IMR-90 (cell line): Measurements from ENCODE around the gene CA6. TPM values are rescaled to one million over a fixed set of nuclear protein-coding genes. Genes with fewer than 3 reads are reported as not detected.
A peak's percentile ranks its signal among the peaks of the same experiment; 100 is the strongest.

ENCODE experiments used
- ATAC-seq: fragments of 200-7000 bp; cut with Tn5 transposase; 2 replicates; pipeline ENCODE4 v1.9.1; 2020; ENCODE audit warnings: low read depth, mild to moderate bottlenecking, moderate library complexity
- BruUV-seq: library from RNA; stranded (reverse); fragments of 400-500 nt; replicated peaks from 2 replicates; lab custom pipeline; 2021; lab: Mats Ljungman, UMichigan
- CTCF ChIA-PET: fragments of 300-600 bp; formaldehyde crosslinking; extraction: SDS; loops from one replicate; lab custom pipeline; 2021; ENCODE audit warnings: antibody characterized with exemption; lab: Yijun Ruan, JAX
- POLR2A ChIA-PET: fragments of 300-600 bp; sonication (Branson Sonifier 250); formaldehyde crosslinking; loops from one replicate; lab custom pipeline; 2022; ENCODE audit warnings: antibody characterized with exemption; ENCODE audit not compliant: unreplicated experiment; lab: Charles Lee
- DNase-seq: peaks from one replicate; pipeline ENCODE4 v3.0.0; 2013
- H2AFZ ChIP-seq: replicated peaks from 2 replicates; pipeline ENCODE3; 2013; ENCODE audit warnings: low read length, mild to moderate bottlenecking; ENCODE audit not compliant: poor library complexity
- H2AK5ac ChIP-seq: 2 replicates; pipeline ENCODE4 v1.6.1; 2013; ENCODE audit warnings: low read depth, low read length, inconsistent platforms
- H2AK9ac ChIP-seq: replicated peaks from 2 replicates; pipeline ENCODE3; 2013; ENCODE audit warnings: mild to moderate bottlenecking, low read depth, low read length, moderate library complexity; ENCODE audit not compliant: poor library complexity
- H2BK120ac ChIP-seq: 2 replicates; pipeline ENCODE4 v1.6.1; 2013; ENCODE audit warnings: low read depth, low read length, inconsistent platforms
- H2BK15ac ChIP-seq: 3 replicates; pipeline ENCODE4 v1.6.1; 2013; ENCODE audit warnings: low read depth, low read length, inconsistent platforms
- H2BK20ac ChIP-seq: 2 replicates; pipeline ENCODE4 v1.6.1; 2013; ENCODE audit warnings: low read depth, mild to moderate bottlenecking, inconsistent platforms, low read length, moderate library complexity
- H2BK5ac ChIP-seq: 2 replicates; pipeline ENCODE4 v1.6.1; 2013; ENCODE audit warnings: mild to moderate bottlenecking, low read depth, low read length, inconsistent platforms; ENCODE audit not compliant: poor library complexity, severe bottlenecking
- H3K14ac ChIP-seq: replicated peaks from 2 replicates; pipeline ENCODE4 v1.6.1; 2013; ENCODE audit warnings: low read depth, low read length, inconsistent platforms
- H3K18ac ChIP-seq: 2 replicates; pipeline ENCODE4 v1.6.1; 2013; ENCODE audit warnings: low read depth, low read length, control low read depth
- H3K23ac ChIP-seq: 2 replicates; pipeline ENCODE4 v1.6.1; 2013; ENCODE audit warnings: low read depth, low read length, inconsistent platforms
- H3K27ac ChIP-seq: 2 replicates; pipeline ENCODE4 v1.5.1; 2013; ENCODE audit warnings: mild to moderate bottlenecking, control low read depth, low read length; ENCODE audit not compliant: insufficient read depth
- H3K27me3 ChIP-seq: 2 replicates; pipeline ENCODE4 v1.6.1; 2013; ENCODE audit warnings: low read length; ENCODE audit not compliant: control insufficient read depth, insufficient read depth
- H3K36me3 ChIP-seq: 2 replicates; pipeline ENCODE4 v1.6.1; 2013; ENCODE audit warnings: low read length, mixed read lengths; ENCODE audit not compliant: control insufficient read depth, insufficient read depth
- H3K4ac ChIP-seq: 2 replicates; pipeline ENCODE4 v1.6.1; 2013; ENCODE audit warnings: low read depth, low read length, inconsistent platforms
- H3K4me1 ChIP-seq: 2 replicates; pipeline ENCODE4 v1.6.1; 2013; ENCODE audit warnings: low read length, mixed read lengths; ENCODE audit not compliant: control insufficient read depth, insufficient read depth
- H3K4me2 ChIP-seq: 2 replicates; pipeline ENCODE4 v1.6.1; 2013; ENCODE audit warnings: low read depth, mild to moderate bottlenecking, control low read depth, low read length, moderate library complexity
- H3K4me3 ChIP-seq: 2 replicates; pipeline ENCODE4 v1.5.1; 2013; ENCODE audit warnings: low read depth, mild to moderate bottlenecking, control low read depth, low read length, moderate library complexity; ENCODE audit not compliant: insufficient read depth
- H3K56ac ChIP-seq: 2 replicates; pipeline ENCODE4 v1.6.1; 2013; ENCODE audit warnings: low read length, inconsistent platforms; ENCODE audit not compliant: insufficient read depth; ENCODE audit errors: extremely low read depth
- H3K79me1 ChIP-seq, 2 experiments: 2 replicates each; pipeline ENCODE4 v1.6.1; 2013; ENCODE audit warnings: low read length in 2 of 2, inconsistent platforms in 1 of 2, low read depth in 1 of 2
- H3K9ac ChIP-seq: 2 replicates; pipeline ENCODE4 v1.6.1; 2013; ENCODE audit warnings: low read depth, low read length, control low read depth
- H3K9me1 ChIP-seq: 2 replicates; pipeline ENCODE4 v1.6.1; 2013; ENCODE audit warnings: low read length, inconsistent platforms; ENCODE audit not compliant: insufficient read depth
- H3K9me3 ChIP-seq: 2 replicates; pipeline ENCODE4 v1.6.1; 2013; ENCODE audit warnings: low read length; ENCODE audit not compliant: control insufficient read depth, insufficient read depth
- H4K20me1 ChIP-seq: 2 replicates; pipeline ENCODE4 v1.6.1; 2013; ENCODE audit warnings: low read length, inconsistent platforms; ENCODE audit not compliant: insufficient read depth
- H4K5ac ChIP-seq: 2 replicates; pipeline ENCODE4 v1.6.1; 2013; ENCODE audit warnings: mild to moderate bottlenecking, low read depth, low read length, control low read depth
- H4K8ac ChIP-seq, 2 experiments: 2 replicates each; pipeline ENCODE4 v1.6.1; 2013; ENCODE audit warnings: low read depth in 2 of 2, low read length in 2 of 2, control low read depth in 1 of 2, inconsistent platforms in 1 of 2
- H4K91ac ChIP-seq: 2 replicates; pipeline ENCODE4 v1.6.1; 2013; ENCODE audit warnings: low read depth, low read length, inconsistent platforms; ENCODE audit not compliant: insufficient read depth
- CEBPB ChIP-seq: IDR thresholded peaks from 2 replicates; pipeline ENCODE4 v1.6.1; 2012; ENCODE audit warnings: low read depth, low read length, improper control_type of control experiment
- RAD21 ChIP-seq: IDR thresholded peaks from 2 replicates; pipeline ENCODE4 v1.6.1; 2012; ENCODE audit warnings: low read length, improper control_type of control experiment
- SMC3 ChIP-seq: fragments of 150-350 bp; IDR thresholded peaks from 2 replicates; pipeline ENCODE4 v1.6.1; 2016; ENCODE audit warnings: low read depth, mild to moderate bottlenecking, antibody characterized with exemption, low read length, moderate library complexity
- WGBS, 2 experiments: methylation state at CpG; one replicate each; pipeline versions ENCODE4 v1.1.5 to v1.1.7; 2013; ENCODE audit warnings: missing lambda C conversion rate in 2 of 2; ENCODE audit not compliant: insufficient read length in 1 of 2; ENCODE audit errors: extremely low coverage in 2 of 2; 5-methylcytosine and 5-hydroxymethylcytosine counted together
- dilution Hi-C: fragments of 300-500 bp; cut with HindIII; formaldehyde crosslinking; loops from one replicate; pipeline ENCODE4 v1.14.3; 2018; ENCODE audit warnings: low sequenced_read_pairs; ENCODE audit not compliant: unreplicated experiment
- in situ Hi-C: fragments of 300-500 bp; cut with MboI; formaldehyde crosslinking; loops from 3 replicates; pipeline ENCODE4 v1.14.3; 2019; ENCODE audit warnings: low sequenced_read_pairs, inconsistent platforms, mixed read lengths
- intact Hi-C: fragments of 100-400 bp; cut with micrococcal nuclease; formaldehyde crosslinking; loops from 2 replicates; pipeline ENCODE4 v1.10.0; 2022
- polyA plus RNA-seq, 3 experiments: library from polyadenylated mRNA; depleted of rRNA; stranded (reverse); fragments of >200 nt; gene quantifications; 2 replicates each; pipeline ENCODE4 v1.2.3, GENCODE V29; 2012; ENCODE audit warnings: low replicate concordance in 1 of 3
- total RNA-seq: library from RNA; depleted of rRNA; stranded (reverse); fragments of >200 nt; gene quantifications from 2 replicates; pipeline ENCODE4 v1.2.3, GENCODE V29; 2012
- TF ChIP-seq, protein P1 (sequence below): conservative IDR thresholded peaks from 2 replicates; pipeline ENCODE4 v1.5.1; 2012; ENCODE audit warnings: mild to moderate bottlenecking, low read depth, low read length, improper control_type of control experiment

Gene CA6
- total and polyA plus RNA-seq, 2 of the 4 experiments (the other 2 are of a cell fraction): not detected

DNA sequence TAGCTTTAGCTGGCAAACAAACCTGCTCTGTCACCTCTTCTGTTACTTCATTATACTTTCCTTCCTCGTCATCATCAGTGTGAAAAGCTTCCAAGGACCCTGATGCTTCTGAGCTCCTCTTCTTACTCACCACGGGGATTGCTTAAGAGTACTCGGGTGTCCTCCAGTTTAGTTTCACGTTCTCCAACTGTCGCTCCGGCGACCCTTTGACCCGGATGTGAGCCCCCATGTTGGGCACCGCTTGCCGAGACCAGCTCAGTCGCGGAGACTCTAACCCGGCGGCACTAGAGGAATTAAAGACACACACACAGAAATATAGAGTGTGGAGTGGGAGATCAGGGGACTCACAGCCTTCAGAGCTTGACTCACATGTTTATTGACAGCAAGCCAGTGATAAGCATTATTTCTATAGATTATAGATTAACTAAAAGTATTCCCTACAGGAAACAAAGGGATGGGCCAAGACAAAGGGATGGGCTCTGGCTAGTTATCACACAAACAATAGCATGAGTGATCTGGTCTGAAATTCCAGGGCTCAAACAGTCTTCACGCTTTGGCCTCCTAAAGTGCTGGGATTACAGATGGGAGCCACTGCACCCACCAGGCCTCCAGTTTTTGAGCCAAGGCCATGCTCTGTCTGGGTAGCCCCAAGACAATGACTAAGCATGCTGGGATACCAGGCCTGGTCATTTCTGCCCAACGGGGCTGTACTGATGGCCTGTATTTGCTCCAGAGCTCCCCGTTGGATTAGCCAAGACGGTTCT, 37.1 kb upstream of the CA6 start:
- TF ChIP-seq, protein P1, sequence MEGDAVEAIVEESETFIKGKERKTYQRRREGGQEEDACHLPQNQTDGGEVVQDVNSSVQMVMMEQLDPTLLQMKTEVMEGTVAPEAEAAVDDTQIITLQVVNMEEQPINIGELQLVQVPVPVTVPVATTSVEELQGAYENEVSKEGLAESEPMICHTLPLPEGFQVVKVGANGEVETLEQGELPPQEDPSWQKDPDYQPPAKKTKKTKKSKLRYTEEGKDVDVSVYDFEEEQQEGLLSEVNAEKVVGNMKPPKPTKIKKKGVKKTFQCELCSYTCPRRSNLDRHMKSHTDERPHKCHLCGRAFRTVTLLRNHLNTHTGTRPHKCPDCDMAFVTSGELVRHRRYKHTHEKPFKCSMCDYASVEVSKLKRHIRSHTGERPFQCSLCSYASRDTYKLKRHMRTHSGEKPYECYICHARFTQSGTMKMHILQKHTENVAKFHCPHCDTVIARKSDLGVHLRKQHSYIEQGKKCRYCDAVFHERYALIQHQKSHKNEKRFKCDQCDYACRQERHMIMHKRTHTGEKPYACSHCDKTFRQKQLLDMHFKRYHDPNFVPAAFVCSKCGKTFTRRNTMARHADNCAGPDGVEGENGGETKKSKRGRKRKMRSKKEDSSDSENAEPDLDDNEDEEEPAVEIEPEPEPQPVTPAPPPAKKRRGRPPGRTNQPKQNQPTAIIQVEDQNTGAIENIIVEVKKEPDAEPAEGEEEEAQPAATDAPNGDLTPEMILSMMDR: no peak
- TF ChIP-seq CEBPB (peak; percentile 59), RAD21 (no peak), SMC3 (no peak)
- Histone ChIP-seq H3K4me3 (no peak overlapping the region), H3K14ac (no peak overlapping the region), H4K8ac (no peak overlapping the region), H3K79me1 (no peaks in the 10 kb centered on the region), H3K4ac (no peak overlapping the region), H3K9ac (no peak overlapping the region), H3K9me1 (peaks cover 9% of the 10 kb centered on the region), H3K27ac (no peak overlapping the region), H2AK5ac (no peak overlapping the region), H3K27me3 (no peaks in the 10 kb centered on the region), H2BK120ac (peak overlapping the region; percentile 21; the same call in 1 of the 2 replicates), H3K36me3 (no peaks in the 10 kb centered on the region), H2BK15ac (no peak overlapping the region; the same call in 2 of the 3 replicates), H2BK5ac (no peak overlapping the region), H3K23ac (no peak overlapping the region), H3K4me2 (no peak overlapping the region), H2BK20ac (0 out of 2 replicates have a peak overlapping the region, but pooled peaks have one; percentile 59), H3K18ac (no peak overlapping the region), H3K4me1 (peaks cover 6% of the 10 kb centered on the region), H2AK9ac (no peak overlapping the region), H4K20me1 (no peaks in the 10 kb centered on the region), H3K56ac (no peak overlapping the region), H4K91ac (no peak overlapping the region), H2AFZ (no peak overlapping the region), H3K9me3 (peaks cover 4% of the 10 kb centered on the region), H4K5ac (no peak overlapping the region)
- 75% methylated on average over 2 of the region's 18 CpGs; no CpG with 5 or more reads in 1 of the 2 experiments for WGBS, 2 experiments
- ATAC-seq: no peak
- intact Hi-C loops (no loop called here), dilution Hi-C loops (no loop called here), in situ Hi-C loops (loop anchor here (25.0 kb wide), 1 partner anchor 579 kb away; no protein-coding TSS in a partner anchor)
- no TSS peak for BruUV-seq
- no peak for DNase-seq
- CTCF ChIA-PET: interaction anchor here (1.8 kb wide), 1 partner anchor 96 kb away, joined by 4 read pairs; no protein-coding TSS in a partner anchor
- POLR2A ChIA-PET: no interaction called here
